Activated naive CD4-positive, alpha-beta T cell treated with anti-CD3 and anti-CD28 coated beads for 36 hours (primary cell): ENCODE results near the gene ZNF322. TPM values are rescaled to one million over a fixed set of nuclear protein-coding genes. Genes with fewer than 3 reads are reported as not detected.
A peak's percentile ranks its signal among the peaks of the same experiment; 100 is the strongest.

Experiments
- CTCF ChIA-PET: fragments of 350-600 bp; sonication (Branson Sonifier 250); formaldehyde crosslinking; loops from one replicate; lab custom pipeline; 2021; ENCODE audit warnings: antibody characterized with exemption; lab: Charles Lee
- DNase-seq: peaks from one replicate; pipeline ENCODE4 v3.0.0-alpha.2; 2020
- H3K27ac Mint-ChIP-seq: one replicate; pipeline ENCODE4 v1.8.0; 2021; ENCODE audit warnings: mild to moderate bottlenecking, mixed read lengths
- H3K27me3 Mint-ChIP-seq: one replicate; pipeline ENCODE4 v1.8.0; 2021; ENCODE audit warnings: low read depth, mixed read lengths
- H3K36me3 Mint-ChIP-seq: one replicate; pipeline ENCODE4 v1.8.0; 2021; ENCODE audit warnings: low read depth, mixed read lengths
- H3K4me1 Mint-ChIP-seq: one replicate; pipeline ENCODE4 v1.8.0; 2021; ENCODE audit warnings: low read depth, mixed read lengths
- H3K4me3 Mint-ChIP-seq: one replicate; pipeline ENCODE4 v1.8.0; 2021; ENCODE audit warnings: mild to moderate bottlenecking, moderate library complexity, mixed read lengths
- H3K9me3 Mint-ChIP-seq: one replicate; pipeline ENCODE4 v1.8.0; 2021; ENCODE audit warnings: mixed read lengths
- intact Hi-C: fragments of 100-400 bp; cut with micrococcal nuclease; formaldehyde crosslinking; loops from one replicate; pipeline ENCODE4 v1.15.1; 2023
- total RNA-seq, 2 experiments: library from RNA; stranded (reverse); gene quantifications; one replicate each; pipeline ENCODE4 v1.2.3, GENCODE V29; 2021

ZNF322 gene
- total RNA-seq, 2 experiments from 2014 or later: 8.8 to 9.6 TPM

GRCh38 chr6:26607434-26608230 is 51.9 kb downstream of the ZNF322 start:
- Mint-ChIP-seq H3K4me1 (peaks cover 15% of the 10 kb centered on the region), H3K27ac (no peak overlapping the region), H3K27me3 (peaks cover 1% of the 10 kb centered on the region), H3K4me3 (peak overlapping the region; percentile 52), H3K36me3 (no peaks in the 10 kb centered on the region), H3K9me3 (no peaks in the 10 kb centered on the region)
- intact Hi-C loops: loop anchor here (1.0 to 10.0 kb wide), 5 partner anchors 472 to 1189 kb away; no protein-coding TSS in a partner anchor
- CTCF ChIA-PET: interaction anchor here (1.1 to 1.3 kb wide), 3 partner anchors 10 to 519 kb away, joined by 3 to 5 read pairs (median 3); no protein-coding TSS in a partner anchor
- DNase-seq: peak; percentile 79

GRCh38 chr6:26604797-26605196 is 54.7 kb downstream of the ZNF322 start:
- H3K4me3 Mint-ChIP-seq: no peak overlapping the region
- no peaks in the 10 kb centered on the region for H3K36me3 Mint-ChIP-seq
- intact Hi-C loops: loop anchor here (10.0 kb wide), 1 partner anchor 1150 kb away; no protein-coding TSS in a partner anchor
- H3K27me3 Mint-ChIP-seq: no peaks in the 10 kb centered on the region
- peaks cover 31% of the 10 kb centered on the region for H3K4me1 Mint-ChIP-seq
- no peaks in the 10 kb centered on the region for H3K9me3 Mint-ChIP-seq
- no peak for DNase-seq
- no peak overlapping the region for H3K27ac Mint-ChIP-seq
- CTCF ChIA-PET: no interaction called here

GRCh38 chr6:26604026-26604425 is 55.5 kb downstream of the ZNF322 start:
- H3K27me3 Mint-ChIP-seq: no peaks in the 10 kb centered on the region
- peaks cover 3% of the 10 kb centered on the region for H3K36me3 Mint-ChIP-seq
- intact Hi-C loops: loop anchor here (10.0 kb wide), 1 partner anchor 1151 kb away; no protein-coding TSS in a partner anchor
- CTCF ChIA-PET: no interaction called here
- peaks cover 38% of the 10 kb centered on the region for H3K4me1 Mint-ChIP-seq
- no peak for DNase-seq
- H3K27ac Mint-ChIP-seq: no peak overlapping the region
- no peak overlapping the region for H3K4me3 Mint-ChIP-seq
- H3K9me3 Mint-ChIP-seq: no peaks in the 10 kb centered on the region

GRCh38 chr6:26602262-26602661 is 57.3 kb downstream of the ZNF322 start:
- Mint-ChIP-seq H3K4me3 (no peak overlapping the region), H3K4me1 (peaks cover 48% of the 10 kb centered on the region), H3K36me3 (peaks cover 14% of the 10 kb centered on the region), H3K27me3 (no peaks in the 10 kb centered on the region), H3K9me3 (no peaks in the 10 kb centered on the region), H3K27ac (no peak overlapping the region)
- intact Hi-C loops: loop anchor here (10.0 kb wide), 1 partner anchor 1153 kb away; no protein-coding TSS in a partner anchor
- no peak for DNase-seq
- CTCF ChIA-PET: interaction anchor here (1.3 kb wide), 1 partner anchor 30 kb away, joined by 3 read pairs; no protein-coding TSS in a partner anchor

GRCh38 chr6:26600759-26601158 is 58.8 kb downstream of the ZNF322 start:
- Mint-ChIP-seq H3K9me3 (no peaks in the 10 kb centered on the region), H3K27me3 (no peaks in the 10 kb centered on the region), H3K36me3 (peaks cover 14% of the 10 kb centered on the region), H3K27ac (peak overlapping the region; percentile 74), H3K4me3 (no peak overlapping the region), H3K4me1 (peaks cover 48% of the 10 kb centered on the region)
- CTCF ChIA-PET: interaction anchor here (1.2 to 1.3 kb wide), 2 partner anchors 20 to 28 kb away, joined by 3 read pairs; no protein-coding TSS in a partner anchor
- intact Hi-C loops: loop anchor here (10.0 kb wide), 1 partner anchor 1154 kb away; no protein-coding TSS in a partner anchor
- no peak for DNase-seq

- no peaks in the 10 kb centered on the region for H3K27me3 Mint-ChIP-seq
- CTCF ChIA-PET: no interaction called here
- peaks cover 14% of the 10 kb centered on the region for H3K36me3 Mint-ChIP-seq
- intact Hi-C loops: loop anchor here (5.0 to 10.0 kb wide), 3 partner anchors 477 to 875 kb away; partner anchors contain the start of gene ZNF184
- no peak overlapping the region for H3K4me3 Mint-ChIP-seq
- DNase-seq: no peak
- H3K9me3 Mint-ChIP-seq: no peaks in the 10 kb centered on the region
- peak overlapping the region; percentile 79 for H3K27ac Mint-ChIP-seq
- H3K4me1 Mint-ChIP-seq: peaks cover 52% of the 10 kb centered on the region
Measured at GRCh38 chr6:26599591-26599990, 60.0 kb downstream of the ZNF322 start.

GRCh38 chr6:26599134-26599533 is 60.4 kb downstream of the ZNF322 start:
- peak overlapping the region; percentile 79 for H3K27ac Mint-ChIP-seq
- peaks cover 56% of the 10 kb centered on the region for H3K4me1 Mint-ChIP-seq

GRCh38 chr6:26598267-26598666 is 61.3 kb downstream of the ZNF322 start:
- peaks cover 12% of the 10 kb centered on the region for H3K27me3 Mint-ChIP-seq
- peaks cover 14% of the 10 kb centered on the region for H3K36me3 Mint-ChIP-seq
- no peak overlapping the region for H3K27ac Mint-ChIP-seq
- H3K4me1 Mint-ChIP-seq: peaks cover 53% of the 10 kb centered on the region
- DNase-seq: no peak
- intact Hi-C loops: loop anchor here (5.0 to 10.0 kb wide), 3 partner anchors 476 to 877 kb away; partner anchors contain the start of gene ZNF184
- CTCF ChIA-PET: no interaction called here
- H3K4me3 Mint-ChIP-seq: no peak overlapping the region
- H3K9me3 Mint-ChIP-seq: no peaks in the 10 kb centered on the region

More at GRCh38 chr6:26599134-26599533, 60.4 kb downstream of the ZNF322 start:
- Mint-ChIP-seq H3K27me3 (peaks cover 3% of the 10 kb centered on the region), H3K4me3 (no peak overlapping the region), H3K9me3 (no peaks in the 10 kb centered on the region), H3K36me3 (peaks cover 14% of the 10 kb centered on the region)
- CTCF ChIA-PET: no interaction called here
- intact Hi-C loops: loop anchor here (5.0 to 10.0 kb wide), 3 partner anchors 477 to 876 kb away; partner anchors contain the start of gene ZNF184
- no peak for DNase-seq

- Mint-ChIP-seq H3K4me3 (no peak overlapping the region), H3K36me3 (peaks cover 14% of the 10 kb centered on the region), H3K4me1 (peaks cover 53% of the 10 kb centered on the region), H3K27me3 (peaks cover 14% of the 10 kb centered on the region), H3K9me3 (no peaks in the 10 kb centered on the region), H3K27ac (no peak overlapping the region)
- DNase-seq: no peak
- CTCF ChIA-PET: no interaction called here
- intact Hi-C loops: loop anchor here (2.0 to 10.0 kb wide), 4 partner anchors 476 to 1295 kb away; partner anchors contain the start of gene ZNF184
Measured at GRCh38 chr6:26597821-26598220, 61.7 kb downstream of the ZNF322 start.

GRCh38 chr6:26597389-26597766 is 62.2 kb downstream of the ZNF322 start:
- H3K9me3 Mint-ChIP-seq: no peaks in the 10 kb centered on the region
- no peak overlapping the region for H3K4me3 Mint-ChIP-seq
- H3K27ac Mint-ChIP-seq: no peak overlapping the region
- DNase-seq: no peak
- peaks cover 53% of the 10 kb centered on the region for H3K4me1 Mint-ChIP-seq
- peaks cover 14% of the 10 kb centered on the region for H3K36me3 Mint-ChIP-seq
- CTCF ChIA-PET: no interaction called here
- intact Hi-C loops: loop anchor here (2.0 to 10.0 kb wide), 4 partner anchors 475 to 1295 kb away; partner anchors contain the start of gene ZNF184
- peaks cover 18% of the 10 kb centered on the region for H3K27me3 Mint-ChIP-seq

GRCh38 chr6:26596579-26597388 is 62.8 kb downstream of the ZNF322 start, which contains the start of gene ABT1:
Gene ABT1, plus strand, starts transcription at chr6:26596953. Its CDS starts 30 bp downstream, at chr6:26596983.
- Mint-ChIP-seq H3K4me3 (no peak within 1 kb of the TSS), H3K27me3 (peaks cover 24% of the 10 kb centered on the region), H3K4me1 (peaks cover 53% of the 10 kb centered on the region), H3K27ac (no peak within 1 kb of the TSS), H3K36me3 (peaks cover 14% of the 10 kb centered on the region), H3K9me3 (no peaks in the 10 kb centered on the region)
- peak; percentile 99 for DNase-seq
- CTCF ChIA-PET: interaction anchor here (1.1 to 5.3 kb wide), 4 partner anchors 17 to 558 kb away, joined by 3 to 106 read pairs (median 28); no protein-coding TSS in a partner anchor
- intact Hi-C loops: loop anchor here (1.0 to 10.0 kb wide), 6 partner anchors 42 to 1296 kb away; partner anchors contain the start of gene ZNF184
